GM19324 (cell line): Measurements from ENCODE around the gene KHDC1.
"Not testable (repeated sequence)": the region's sequence is repeated elsewhere in the genome, so short reads cannot be mapped to it uniquely, and the experiment has no call there.

Experiments used
- ATAC-seq: cut with Tn5 transposase; IDR thresholded peaks from one replicate; pipeline ENCODE4 v1.9.1; 2021; ENCODE audit warnings: mild to moderate bottlenecking, moderate library complexity; ENCODE audit not compliant: unreplicated experiment, low FRiP score

The KHDC1 gene

GRCh38 chr6:73252703-73253102, 10.3 kb downstream of the KHDC1 start:
- ATAC-seq, result no peak

- no peak for ATAC-seq
These were observed 13.0 kb downstream of the KHDC1 start for GRCh38 chr6:73250016-73250415.

DNA sequence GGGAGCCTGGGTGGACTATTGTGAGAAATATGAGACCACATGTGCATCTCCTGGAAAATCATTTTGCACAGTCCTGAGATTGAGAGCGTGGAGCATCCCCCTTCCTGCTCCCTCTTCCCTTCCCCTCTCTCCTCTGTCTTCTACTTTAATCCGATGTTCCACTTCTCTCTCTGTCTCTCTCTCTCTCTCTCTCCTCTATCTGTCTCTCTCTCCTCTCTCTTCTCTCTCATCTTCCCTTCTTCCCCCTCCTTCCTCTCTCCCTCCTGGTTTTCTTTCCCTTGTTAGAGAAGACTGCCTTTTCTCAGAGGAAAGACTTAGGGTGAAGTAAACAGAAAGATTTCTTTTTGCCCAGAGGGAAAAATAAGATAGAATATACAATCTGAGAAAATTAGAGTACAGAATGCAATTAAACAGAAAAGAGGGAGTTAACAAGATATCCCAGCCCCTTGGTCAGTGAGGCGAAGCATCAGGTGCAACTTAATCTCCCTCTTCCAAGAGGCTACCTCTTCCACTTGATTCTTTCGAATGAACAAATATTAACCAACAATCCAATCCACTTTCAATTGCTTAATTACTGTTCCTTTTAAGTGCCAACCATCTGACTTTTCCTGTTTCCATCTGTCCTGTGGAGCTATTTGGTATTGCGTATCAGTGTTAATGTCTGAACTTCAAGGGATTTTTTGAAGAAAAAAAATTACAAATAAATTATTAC, 14.6 kb downstream of the KHDC1 start:
- ATAC-seq, result no peak

GRCh38 chr6:73242001-73242400, 21.0 kb downstream of the KHDC1 start:
- no peak for ATAC-seq

GRCh38 chr6:73240730-73241129, 22.3 kb downstream of the KHDC1 start:
- no peak for ATAC-seq

GRCh38 chr6:73236144-73236750, 26.7 kb downstream of the KHDC1 start:
- ATAC-seq, result no peak

GRCh38 chr6:73234733-73235132, 28.3 kb downstream of the KHDC1 start:
- no peak for ATAC-seq

GRCh38 chr6:73233971-73234370, 29.0 kb downstream of the KHDC1 start:
- ATAC-seq, result not testable (repeated sequence)

GRCh38 chr6:73233048-73233447, 29.9 kb downstream of the KHDC1 start:
- no peak for ATAC-seq

- ATAC-seq, result peak; percentile 43
These were observed 31.0 kb downstream of the KHDC1 start for GRCh38 chr6:73231986-73232391.

- ATAC-seq, result no peak
These were observed 35.3 kb downstream of the KHDC1 start for GRCh38 chr6:73227606-73228255.

- no peak for ATAC-seq
These were observed 37.6 kb downstream of the KHDC1 start, which contains the start of gene KHDC1L for GRCh38 chr6:73225396-73225795. Gene KHDC1L, minus strand, starts transcription at chr6:73225496. Its CDS starts 88 bp downstream, at chr6:73225408.

DNA sequence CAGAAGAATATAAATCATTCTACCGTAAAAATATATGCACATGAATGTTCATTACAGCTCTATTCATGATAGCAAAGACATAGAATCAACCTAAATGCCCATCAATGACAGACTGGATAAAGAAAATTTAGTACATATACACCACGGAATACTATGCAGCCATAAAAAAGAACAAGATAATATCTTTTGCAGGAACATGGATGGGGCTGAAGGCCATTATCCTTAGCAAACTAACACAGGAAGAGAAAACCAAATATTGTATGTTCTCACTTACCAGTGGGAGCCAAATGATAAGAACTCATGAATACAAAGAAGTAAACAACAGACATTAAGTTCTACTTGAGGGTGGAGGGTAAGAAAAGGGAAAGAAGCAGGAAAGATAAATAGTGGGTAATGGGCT, 46.1 kb downstream of the KHDC1 start:
- ATAC-seq, result no peak

DNA sequence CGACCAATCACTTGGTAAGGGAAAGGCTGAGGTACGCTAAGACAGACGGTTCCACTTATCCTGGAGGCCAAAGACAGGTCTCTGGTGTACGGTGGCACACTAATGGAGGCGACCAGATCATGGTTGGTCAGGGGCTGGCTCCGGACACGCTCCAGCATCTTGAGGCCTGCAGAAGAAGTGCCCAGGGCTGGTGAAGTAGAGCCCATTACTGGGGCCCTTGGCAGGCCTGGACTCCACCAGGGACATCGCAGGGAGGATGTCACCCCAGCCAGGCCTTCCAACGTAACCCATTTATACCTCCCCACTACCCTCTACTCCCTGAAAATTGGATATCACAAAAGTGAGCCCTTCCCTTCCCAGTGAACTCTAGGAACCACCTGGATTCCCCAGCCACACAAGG, 53.9 kb downstream of the KHDC1 start:
- no peak for ATAC-seq

DNA sequence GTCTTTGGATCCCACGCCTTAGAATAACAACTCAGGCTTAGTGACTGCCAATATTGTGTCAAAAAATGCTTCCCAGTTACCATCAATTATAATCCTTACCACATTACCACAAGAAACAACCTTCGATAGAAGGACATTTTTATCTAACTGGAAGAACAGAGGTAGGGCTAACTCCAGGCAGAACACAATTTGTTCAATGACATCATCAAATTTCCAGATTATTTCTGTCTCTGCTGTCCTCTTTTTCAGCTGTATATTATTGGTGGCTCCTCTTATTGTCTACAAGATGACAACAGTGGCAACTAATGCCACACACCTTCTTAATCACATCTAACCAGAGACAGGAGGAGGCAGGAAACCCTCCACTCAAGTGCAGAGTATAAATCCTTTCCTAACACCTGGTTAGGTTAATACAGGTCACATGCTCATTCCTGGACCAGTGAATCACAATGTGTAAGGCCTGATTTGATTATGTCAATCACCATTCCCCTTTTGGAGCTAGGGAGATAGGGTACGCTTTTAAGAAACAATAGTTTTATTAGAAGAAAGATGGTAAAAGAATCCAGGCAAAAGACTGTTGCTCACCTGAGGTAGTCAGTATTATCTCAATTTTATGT, 55.7 kb downstream of the KHDC1 start:
- ATAC-seq, result no peak

- ATAC-seq, result no peak
These were observed 58.7 kb downstream of the KHDC1 start for GRCh38 chr6:73204252-73204651.

- no peak for ATAC-seq
These were observed 59.9 kb downstream of the KHDC1 start for GRCh38 chr6:73203098-73203497.

DNA sequence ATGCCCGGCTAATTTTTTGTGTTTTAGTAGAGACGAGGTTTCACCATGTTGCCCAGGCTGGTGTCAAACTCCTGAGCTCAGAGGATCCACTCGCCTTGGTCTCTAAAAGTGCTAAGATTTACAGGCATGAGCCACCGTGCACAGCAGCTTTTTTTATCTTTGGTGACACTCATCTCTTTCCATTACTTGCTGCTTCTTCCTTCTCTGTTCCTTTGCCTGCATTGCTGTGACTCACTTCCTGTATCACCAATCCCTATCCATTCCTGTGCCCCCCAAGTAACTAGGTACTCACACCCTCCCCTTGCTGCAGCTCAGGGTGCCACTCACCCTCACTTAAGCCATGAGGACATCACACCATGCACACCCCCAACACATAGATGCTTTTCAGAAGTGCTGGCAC, 62.3 kb downstream of the KHDC1 start:
- no peak for ATAC-seq

DNA sequence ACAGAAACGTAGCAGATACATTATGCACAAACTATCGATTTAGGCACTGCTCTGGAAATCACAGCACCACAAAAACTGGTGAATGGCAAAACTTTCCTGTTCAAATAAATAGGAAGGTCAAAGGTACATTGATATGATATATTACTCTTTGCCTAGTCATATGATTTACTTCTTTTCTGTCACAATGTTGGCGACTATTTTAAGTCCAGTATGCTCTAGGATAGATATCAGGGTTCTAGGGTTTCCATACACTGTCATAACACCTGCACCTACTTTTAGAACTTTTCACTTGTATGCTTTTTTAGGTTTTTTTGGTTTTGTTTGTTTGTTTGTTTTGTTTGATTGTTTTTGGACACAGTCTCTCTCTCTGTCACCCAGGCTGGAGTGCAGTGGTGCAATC, 62.7 kb downstream of the KHDC1 start:
- ATAC-seq, result no peak

DNA sequence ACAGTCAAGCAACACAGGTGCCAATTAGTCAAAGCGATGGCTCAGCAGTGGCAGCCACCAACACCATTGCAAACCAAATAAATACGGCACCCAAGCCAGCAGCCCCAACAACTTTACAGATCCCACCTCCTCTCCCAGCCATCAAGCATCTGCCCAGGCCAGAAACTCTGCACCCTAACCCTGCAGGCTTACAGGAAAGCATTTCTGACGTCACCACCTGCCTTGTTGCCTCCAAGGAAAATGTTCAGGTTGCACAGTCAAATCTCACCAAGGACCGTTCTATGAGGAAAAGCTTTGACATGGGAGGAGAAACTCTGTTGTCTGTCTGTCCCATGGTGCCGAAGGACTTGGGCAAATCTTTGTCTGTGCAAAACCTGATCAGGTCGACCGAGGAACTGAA, 68.3 kb downstream of the KHDC1 start:
- ATAC-seq, result no peak

DNA sequence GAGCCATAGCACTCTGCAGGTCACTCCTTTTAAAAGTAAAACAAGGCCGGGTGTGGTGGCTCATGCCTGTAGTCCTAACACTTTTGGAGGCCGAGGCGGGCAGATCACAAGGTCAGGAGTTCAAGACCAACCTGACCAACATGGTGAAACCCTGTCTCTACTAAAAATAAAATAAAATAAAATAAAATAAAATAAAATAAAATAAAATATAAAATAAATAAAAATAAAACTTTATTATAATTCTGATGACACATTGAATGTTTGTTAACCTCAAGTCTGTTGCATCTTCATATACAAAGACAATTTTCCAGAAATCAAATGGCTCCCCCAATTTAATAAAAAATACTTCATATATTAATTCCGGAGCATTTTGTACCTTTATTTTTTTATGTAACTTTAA, 69.7 kb downstream of the KHDC1 start:
- not testable (repeated sequence) for ATAC-seq
